GM12864 (cell line): ENCODE measurements around the gene THSD7A.

ENCODE experiments used
- DNase-seq: peaks from one replicate; pipeline ENCODE4 v3.0.0-alpha.2; 2011; ENCODE audit warnings: low read depth
- H3K4me3 ChIP-seq: 2 replicates; pipeline ENCODE4 v1.5.1; 2011; ENCODE audit warnings: mild to moderate bottlenecking, low read depth, low read length, control low read depth
- CTCF ChIP-seq: IDR thresholded peaks from 2 replicates; pipeline ENCODE4 v1.5.1; 2011; ENCODE audit warnings: low read depth, mild to moderate bottlenecking, moderate library complexity, low read length, control low read depth, inconsistent platforms; ENCODE audit errors: missing control alignments

Gene THSD7A

GRCh38 chr7:11775401-11775800 is 56.6 kb downstream of the THSD7A start:
- no peak overlapping the region for H3K4me3 ChIP-seq
- TF ChIP-seq CTCF: no peak
- DNase-seq: no peak

- TF ChIP-seq CTCF: no peak
- no peak for DNase-seq
- H3K4me3 ChIP-seq: no peak overlapping the region
These were observed 63.7 kb downstream of the THSD7A start for GRCh38 chr7:11768263-11768662.

- no peak overlapping the region for H3K4me3 ChIP-seq
- no peak for TF ChIP-seq CTCF
- no peak for DNase-seq
These were observed 64.8 kb downstream of the THSD7A start for GRCh38 chr7:11767148-11767547.

GRCh38 chr7:11760372-11760771 is 71.6 kb downstream of the THSD7A start:
- no peak for DNase-seq
- TF ChIP-seq CTCF: no peak
- H3K4me3 ChIP-seq: no peak overlapping the region

- TF ChIP-seq CTCF: no peak
- no peak for DNase-seq
- H3K4me3 ChIP-seq: no peak overlapping the region
These were observed 73.3 kb downstream of the THSD7A start for GRCh38 chr7:11758627-11759111.

- no peak for DNase-seq
- TF ChIP-seq CTCF: no peak
- no peak overlapping the region for H3K4me3 ChIP-seq
These were observed 74.8 kb downstream of the THSD7A start for GRCh38 chr7:11757153-11757552.

GRCh38 chr7:11754933-11755332 is 77.1 kb downstream of the THSD7A start:
- TF ChIP-seq CTCF: no peak
- H3K4me3 ChIP-seq: no peak overlapping the region
- DNase-seq: no peak
